Cardiac muscle cell (in vitro differentiated cells and primary cell): ENCODE measurements around the gene DLG2. TPM values are rescaled to one million over a fixed set of nuclear protein-coding genes. Genes with fewer than 3 reads are reported as not detected.
"Not testable (repeated sequence)": the region's sequence is repeated elsewhere in the genome, so short reads cannot be mapped to it uniquely, and the experiment has no call there.

Experiments
- DNase-seq, 2 donors: peaks; one replicate each; pipeline versions ENCODE4 v3.0.0 to v3.0.0-alpha.2; 2010 to 2017; ENCODE audit warnings: low read depth in 1 of 2, low spot score in 1 of 2
- H3K27ac ChIP-seq: fragments of 200-600 bp; sonication (generic); 2 replicates; pipeline ENCODE4 v1.5.1; 2016
- H3K27me3 ChIP-seq: fragments of 200-600 bp; sonication (generic); 2 replicates; pipeline ENCODE4 v1.6.0; 2016; ENCODE audit warnings: control low read depth
- H3K36me3 ChIP-seq: fragments of 200-600 bp; sonication (generic); 2 replicates; pipeline ENCODE4 v1.5.1; 2016; ENCODE audit warnings: control low read depth
- H3K4me1 ChIP-seq: fragments of 200-600 bp; sonication (generic); 2 replicates; pipeline ENCODE4 v1.8.1; 2017; ENCODE audit warnings: low read depth, mild to moderate bottlenecking, mixed run types
- H3K4me3 ChIP-seq: fragments of 200-600 bp; sonication (generic); 2 replicates; pipeline ENCODE4 v1.5.1; 2016; ENCODE audit warnings: mild to moderate bottlenecking
- H3K9me3 ChIP-seq: fragments of 200-600 bp; sonication (generic); 2 replicates; pipeline ENCODE4 v1.5.1; 2017; ENCODE audit warnings: low read depth, mild to moderate bottlenecking, control low read depth
- polyA plus RNA-seq: library from polyadenylated mRNA; unstranded; fragments of >200 nt; fragmentation: Nextera tagmentation; extraction: Ambion mirVana; gene quantifications from 2 replicates; pipeline ENCODE4 v1.2.1, GENCODE V29; 2016
- total RNA-seq: library from RNA; depleted of rRNA; stranded (reverse); fragments of >200 nt; gene quantifications from 2 replicates; pipeline ENCODE4 v1.2.3, GENCODE V29; 2016
- TF ChIP-seq, protein P1 (sequence below): IDR thresholded peaks from 2 replicates; pipeline ENCODE4 v1.5.1; 2012; ENCODE audit warnings: low read depth, mild to moderate bottlenecking, low read length

The DLG2 gene
- total and polyA plus RNA-seq, 2 experiments from 2014 or later, result 3.5 to 15.9 TPM

GRCh38 chr11:85385547-85385946, 241.6 kb downstream of the DLG2 start:
- Histone ChIP-seq H3K27me3 (no peaks in the 10 kb centered on the region), H3K4me1 (no peaks in the 10 kb centered on the region), H3K27ac (no peak overlapping the region), H3K9me3 (no peaks in the 10 kb centered on the region), H3K4me3 (no peak overlapping the region), H3K36me3 (no peaks in the 10 kb centered on the region)
- DNase-seq, result no peak
- TF ChIP-seq, protein P1, sequence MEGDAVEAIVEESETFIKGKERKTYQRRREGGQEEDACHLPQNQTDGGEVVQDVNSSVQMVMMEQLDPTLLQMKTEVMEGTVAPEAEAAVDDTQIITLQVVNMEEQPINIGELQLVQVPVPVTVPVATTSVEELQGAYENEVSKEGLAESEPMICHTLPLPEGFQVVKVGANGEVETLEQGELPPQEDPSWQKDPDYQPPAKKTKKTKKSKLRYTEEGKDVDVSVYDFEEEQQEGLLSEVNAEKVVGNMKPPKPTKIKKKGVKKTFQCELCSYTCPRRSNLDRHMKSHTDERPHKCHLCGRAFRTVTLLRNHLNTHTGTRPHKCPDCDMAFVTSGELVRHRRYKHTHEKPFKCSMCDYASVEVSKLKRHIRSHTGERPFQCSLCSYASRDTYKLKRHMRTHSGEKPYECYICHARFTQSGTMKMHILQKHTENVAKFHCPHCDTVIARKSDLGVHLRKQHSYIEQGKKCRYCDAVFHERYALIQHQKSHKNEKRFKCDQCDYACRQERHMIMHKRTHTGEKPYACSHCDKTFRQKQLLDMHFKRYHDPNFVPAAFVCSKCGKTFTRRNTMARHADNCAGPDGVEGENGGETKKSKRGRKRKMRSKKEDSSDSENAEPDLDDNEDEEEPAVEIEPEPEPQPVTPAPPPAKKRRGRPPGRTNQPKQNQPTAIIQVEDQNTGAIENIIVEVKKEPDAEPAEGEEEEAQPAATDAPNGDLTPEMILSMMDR, result no peak

GRCh38 chr11:85385111-85385510, 242.0 kb downstream of the DLG2 start:
- no peaks in the 10 kb centered on the region for H3K36me3 ChIP-seq
- H3K4me3 ChIP-seq, result no peak overlapping the region
- no peaks in the 10 kb centered on the region for H3K27me3 ChIP-seq
- H3K4me1 ChIP-seq, result no peaks in the 10 kb centered on the region
- no peak for DNase-seq
- H3K27ac ChIP-seq, result no peak overlapping the region
- H3K9me3 ChIP-seq, result no peaks in the 10 kb centered on the region
- TF ChIP-seq, protein P1, result no peak

- H3K9me3 ChIP-seq, result no peaks in the 10 kb centered on the region
- no peak overlapping the region for H3K27ac ChIP-seq
- no peaks in the 10 kb centered on the region for H3K36me3 ChIP-seq
- no peak for DNase-seq
- no peaks in the 10 kb centered on the region for H3K4me1 ChIP-seq
- H3K4me3 ChIP-seq, result no peak overlapping the region
- TF ChIP-seq, protein P1, result no peak
- no peaks in the 10 kb centered on the region for H3K27me3 ChIP-seq
Measured at GRCh38 chr11:85379066-85379465, 248.1 kb downstream of the DLG2 start.

DNA sequence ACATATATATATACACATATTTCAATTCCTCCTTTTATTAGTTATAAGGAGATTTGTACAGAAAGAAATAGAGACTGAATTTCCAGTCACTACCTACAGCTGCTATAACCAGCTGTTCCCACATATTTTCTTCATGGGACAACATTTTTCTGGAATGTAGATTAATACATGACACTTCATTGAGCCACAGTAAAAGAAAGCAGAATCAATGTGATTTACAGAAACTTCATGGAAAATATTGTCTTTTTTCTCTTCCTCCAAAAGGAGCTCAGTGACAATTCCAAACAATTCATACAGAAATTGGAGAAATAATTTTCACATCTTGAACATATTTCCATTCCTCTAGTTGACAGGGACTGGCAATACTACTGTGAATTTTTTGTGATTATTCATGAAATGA, 249.2 kb downstream of the DLG2 start:
- Histone ChIP-seq H3K36me3 (no peaks in the 10 kb centered on the region), H3K27ac (no peak overlapping the region), H3K9me3 (no peaks in the 10 kb centered on the region), H3K4me3 (no peak overlapping the region), H3K4me1 (no peaks in the 10 kb centered on the region), H3K27me3 (no peaks in the 10 kb centered on the region)
- no peak for DNase-seq
- TF ChIP-seq, protein P1, result no peak

GRCh38 chr11:85359859-85360258, 267.3 kb downstream of the DLG2 start:
- no peaks in the 10 kb centered on the region for H3K36me3 ChIP-seq
- TF ChIP-seq, protein P1, result no peak
- no peaks in the 10 kb centered on the region for H3K9me3 ChIP-seq
- DNase-seq, result no peak
- H3K27me3 ChIP-seq, result no peaks in the 10 kb centered on the region
- no peaks in the 10 kb centered on the region for H3K4me1 ChIP-seq
- no peak overlapping the region for H3K27ac ChIP-seq
- H3K4me3 ChIP-seq, result no peak overlapping the region

GRCh38 chr11:85355921-85356320, 271.2 kb downstream of the DLG2 start:
- DNase-seq, result no peak
- H3K36me3 ChIP-seq, result no peaks in the 10 kb centered on the region
- TF ChIP-seq, protein P1, result no peak

DNA sequence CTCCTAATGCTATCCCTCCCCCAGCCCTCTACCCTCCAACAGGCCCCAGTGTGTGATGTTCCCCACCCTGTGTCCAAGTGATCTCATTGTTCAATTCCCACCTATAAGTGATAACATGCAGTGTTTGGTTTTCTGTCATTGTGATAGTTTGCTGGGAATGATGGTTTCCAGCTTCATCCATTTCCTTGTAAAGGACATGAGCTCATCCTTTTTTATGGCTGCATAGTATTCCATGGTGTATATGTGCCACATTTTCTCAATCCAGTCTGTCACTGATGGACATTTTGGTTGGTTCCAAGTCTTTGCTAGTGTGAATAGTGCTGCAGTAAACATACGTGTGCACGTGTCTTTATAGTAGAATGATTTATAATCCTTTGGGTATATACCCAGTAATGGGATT, 277.6 kb downstream of the DLG2 start:
- H3K4me1 ChIP-seq, H3K4me3 ChIP-seq, H3K27ac ChIP-seq, H3K27me3 ChIP-seq, H3K9me3 ChIP-seq, H3K36me3 ChIP-seq, DNase-seq: not testable (repeated sequence)

More at GRCh38 chr11:85355921-85356320, 271.2 kb downstream of the DLG2 start:
- Histone ChIP-seq H3K27ac (no peak overlapping the region), H3K27me3 (no peaks in the 10 kb centered on the region), H3K4me1 (no peaks in the 10 kb centered on the region), H3K4me3 (no peak overlapping the region), H3K9me3 (no peaks in the 10 kb centered on the region)
